Dedifferentiated amniotic fluid mesenchymal stem cell (primary cell): Measurements from ENCODE around the gene PLCB3.
A peak's percentile ranks its signal among the peaks of the same experiment; 100 is the strongest.
"Not testable (repeated sequence)": the region's sequence is repeated elsewhere in the genome, so short reads cannot be mapped to it uniquely, and the experiment has no call there.

ENCODE experiments used
- DNase-seq: peaks from one replicate; pipeline ENCODE4 v3.0.0-alpha.2; 2016; ENCODE audit errors: extremely low spot score

The PLCB3 gene

DNA sequence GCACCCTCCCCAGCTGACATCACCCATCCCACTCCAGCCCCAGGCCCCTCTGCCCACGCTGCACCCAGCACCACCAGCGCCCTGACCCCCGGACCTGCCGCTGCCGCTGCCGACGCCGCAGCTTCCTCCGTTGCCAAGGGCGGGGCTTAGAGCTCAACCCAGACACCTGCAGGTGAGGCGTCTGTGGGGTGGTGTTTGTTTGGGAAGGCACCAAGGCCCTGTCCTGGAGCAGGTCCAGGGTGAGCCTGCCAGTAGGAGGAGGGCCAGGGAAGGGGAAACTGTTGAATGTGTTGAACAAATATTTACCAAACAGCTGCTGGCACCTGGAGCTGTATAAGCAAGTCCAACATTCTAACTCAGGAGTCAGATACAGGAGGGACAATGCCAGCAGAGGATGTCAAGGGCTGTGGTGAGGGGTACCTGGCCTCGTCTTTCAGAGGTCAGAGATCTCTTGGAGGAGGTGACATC, 13.8 kb upstream of the PLCB3 start:
- DNase-seq = no peak

DNA sequence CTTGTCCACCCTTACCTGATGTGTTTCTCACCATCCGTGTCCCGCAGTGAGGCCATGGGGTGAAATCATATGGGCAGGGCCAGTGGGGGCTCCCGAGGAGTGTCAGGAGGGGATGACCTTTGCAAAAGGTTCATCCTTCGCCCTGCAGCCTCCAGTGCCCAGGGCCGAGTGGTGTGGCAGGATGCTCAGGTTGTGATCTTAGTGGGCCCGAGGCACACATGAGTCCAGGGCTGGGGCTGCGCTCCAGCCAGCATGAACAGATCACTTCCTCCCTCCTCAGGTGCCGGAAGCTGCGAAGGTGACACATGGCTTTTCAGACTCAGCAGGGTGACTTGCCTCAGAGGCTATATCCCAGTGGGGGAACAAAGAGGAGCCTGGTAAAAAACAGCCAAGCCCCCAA, 13.3 kb upstream of the PLCB3 start:
- DNase-seq = no peak

DNA sequence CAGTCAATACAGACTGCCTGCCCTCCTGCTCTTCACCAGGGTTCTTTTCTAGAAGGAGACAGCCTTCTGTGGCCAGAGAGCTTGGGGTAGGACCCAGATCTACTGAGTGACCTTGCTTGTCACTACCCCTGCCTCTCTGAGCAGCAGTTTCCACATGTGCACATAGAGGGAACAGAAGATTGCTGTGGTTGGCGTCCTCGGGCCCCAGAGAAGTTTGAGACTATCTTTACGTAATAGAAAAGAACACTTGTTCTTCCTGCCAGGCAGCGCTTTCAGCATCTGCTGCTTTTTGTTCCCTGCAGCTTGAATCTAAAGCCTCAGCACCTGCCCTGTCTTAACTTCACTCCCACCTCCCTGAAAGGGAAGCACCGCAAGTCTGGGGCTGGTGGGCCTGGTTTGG, 12.3 kb upstream of the PLCB3 start:
- DNase-seq = no peak

DNA sequence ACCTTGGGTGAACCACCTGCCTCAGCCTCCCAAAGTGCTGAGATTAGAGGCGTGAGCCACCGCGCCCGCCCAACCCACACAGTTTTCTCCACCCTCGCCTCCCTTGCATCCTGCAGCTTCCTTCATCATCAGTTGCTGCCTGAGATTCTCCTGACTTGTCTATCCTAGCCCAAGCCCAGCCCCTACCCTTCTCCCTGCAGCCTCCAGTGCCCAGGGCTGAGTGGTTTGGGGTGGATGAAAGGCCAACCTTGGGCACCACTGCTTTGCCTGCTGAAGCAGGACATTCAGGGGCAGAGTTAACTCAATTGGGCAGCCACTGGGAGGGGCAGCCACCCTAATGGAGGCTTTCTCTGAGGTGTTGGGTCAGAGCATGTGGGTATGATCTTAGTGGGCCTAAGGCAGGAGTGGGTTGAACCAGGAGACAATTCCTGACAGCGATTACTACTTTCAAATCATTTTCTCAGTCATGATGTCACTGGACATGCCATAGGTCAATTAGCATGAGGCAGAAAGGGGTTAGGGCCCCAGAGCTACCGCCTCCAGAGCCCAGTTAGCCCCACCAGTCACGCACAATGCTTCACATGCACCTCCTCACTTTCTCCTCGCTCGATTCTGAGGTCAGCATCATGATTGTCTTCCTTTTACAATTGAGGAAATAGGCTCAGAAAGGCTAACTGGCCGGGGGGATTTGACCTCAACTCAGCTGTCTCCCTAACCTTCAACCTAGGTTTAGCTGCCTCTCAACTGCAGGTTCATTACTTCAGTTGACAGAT, 11.5 kb upstream of the PLCB3 start:
- DNase-seq = no peak

DNA sequence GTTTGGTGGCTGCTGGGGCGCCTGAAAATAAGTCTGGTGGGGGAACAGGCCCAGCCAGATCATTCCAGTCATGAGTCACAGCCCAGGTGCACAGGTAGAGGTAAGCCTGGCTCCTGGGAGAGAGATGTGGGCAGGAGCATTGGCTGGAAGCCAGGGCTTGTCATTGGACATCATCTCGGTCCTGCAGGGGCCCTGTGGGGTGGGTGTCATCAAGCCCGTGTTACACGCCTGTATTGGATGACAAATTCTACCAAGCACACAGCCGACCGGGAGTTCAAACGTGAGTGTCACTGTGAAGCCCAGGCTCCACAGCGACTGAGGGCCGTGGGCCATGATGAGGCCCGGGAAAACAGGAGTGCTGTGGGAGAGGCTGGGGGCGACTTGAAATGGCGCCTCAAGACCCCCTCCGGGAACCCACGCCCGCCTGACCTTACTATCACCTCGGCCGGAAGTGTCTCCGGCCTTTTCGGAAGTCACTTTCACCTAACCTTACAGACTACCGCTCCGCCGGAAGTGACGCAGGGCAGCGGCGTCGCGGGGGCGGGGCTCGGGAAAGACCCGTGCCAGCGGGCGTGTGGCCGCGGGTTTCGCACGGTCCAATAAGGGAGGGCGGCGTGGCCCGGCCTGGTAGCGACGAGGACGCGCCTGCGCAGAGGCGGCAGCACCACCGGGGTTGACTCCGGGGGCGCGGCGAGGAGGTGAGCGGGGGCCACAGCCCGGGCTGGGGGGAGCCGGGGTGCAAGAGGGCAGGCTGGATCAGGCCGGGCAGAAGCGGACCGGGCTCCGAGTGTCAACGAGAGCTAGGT, 10.7 kb upstream of the PLCB3 start, which contains the start of gene FKBP2:
Gene FKBP2, plus strand, starts transcription at position 661 of the 806 bp plus-strand sequence. CDS start 1,293 bp downstream, outside the sequence.
- peak; percentile 92 for DNase-seq

DNA sequence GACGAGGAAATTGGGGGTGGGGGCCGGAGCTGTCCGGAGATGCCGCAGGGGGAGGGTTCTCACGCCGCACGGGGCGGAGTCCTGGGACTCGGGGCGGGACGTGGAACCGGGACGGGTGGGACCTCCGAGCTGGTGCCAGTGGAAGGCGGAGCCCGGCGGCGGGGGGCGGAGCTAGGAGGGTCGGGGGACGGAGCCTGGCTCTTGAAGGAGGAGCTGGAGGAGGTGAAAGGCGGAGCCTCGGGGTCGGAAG, 10.2 kb upstream of the PLCB3 start:
- DNase-seq = peak; percentile 99

DNA sequence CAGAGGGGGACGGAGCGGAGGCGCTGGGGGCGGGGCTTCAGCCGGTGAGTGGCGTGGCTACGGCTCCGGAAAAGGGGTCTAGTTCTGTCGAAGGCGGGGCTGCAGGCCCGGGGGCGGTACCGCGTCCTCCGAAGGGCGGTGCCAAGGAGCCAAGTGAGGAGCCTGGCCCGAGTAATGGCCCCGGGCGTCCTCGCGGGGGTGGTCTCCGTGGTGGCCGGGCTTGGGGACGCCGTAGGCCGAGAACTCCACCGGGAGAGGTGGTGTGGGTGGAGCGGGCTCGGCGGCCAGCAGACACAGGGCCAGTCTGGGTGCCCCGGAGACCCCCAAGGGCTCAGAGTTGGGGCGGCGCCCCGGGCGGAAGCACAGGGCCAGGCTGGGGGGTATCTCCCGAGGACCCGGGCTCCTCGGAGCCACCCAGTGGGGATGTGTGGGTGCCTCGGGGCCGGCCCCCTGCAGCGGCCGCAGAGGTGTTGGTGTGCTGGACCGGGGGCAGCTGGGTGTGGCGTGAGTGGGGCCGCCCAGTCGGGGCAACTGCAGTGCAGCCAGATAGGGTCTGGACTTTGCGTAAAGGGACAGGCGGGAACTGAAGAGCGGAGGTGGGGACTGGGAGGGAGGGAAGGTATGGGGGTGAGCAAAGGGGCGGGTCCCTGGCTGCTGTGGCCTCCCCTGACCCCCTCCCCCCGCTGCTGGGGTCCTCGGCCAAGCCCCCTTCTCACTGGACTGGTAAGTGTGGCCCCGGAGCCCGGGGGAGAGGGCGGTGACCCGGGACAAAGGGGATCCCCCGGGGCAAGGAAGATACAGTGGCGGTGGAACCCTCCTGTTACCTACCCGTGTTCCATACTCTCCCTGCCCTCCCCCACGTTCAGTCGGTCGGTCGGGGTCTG, 9.6 kb upstream of the PLCB3 start:
- DNase-seq = no peak

DNA sequence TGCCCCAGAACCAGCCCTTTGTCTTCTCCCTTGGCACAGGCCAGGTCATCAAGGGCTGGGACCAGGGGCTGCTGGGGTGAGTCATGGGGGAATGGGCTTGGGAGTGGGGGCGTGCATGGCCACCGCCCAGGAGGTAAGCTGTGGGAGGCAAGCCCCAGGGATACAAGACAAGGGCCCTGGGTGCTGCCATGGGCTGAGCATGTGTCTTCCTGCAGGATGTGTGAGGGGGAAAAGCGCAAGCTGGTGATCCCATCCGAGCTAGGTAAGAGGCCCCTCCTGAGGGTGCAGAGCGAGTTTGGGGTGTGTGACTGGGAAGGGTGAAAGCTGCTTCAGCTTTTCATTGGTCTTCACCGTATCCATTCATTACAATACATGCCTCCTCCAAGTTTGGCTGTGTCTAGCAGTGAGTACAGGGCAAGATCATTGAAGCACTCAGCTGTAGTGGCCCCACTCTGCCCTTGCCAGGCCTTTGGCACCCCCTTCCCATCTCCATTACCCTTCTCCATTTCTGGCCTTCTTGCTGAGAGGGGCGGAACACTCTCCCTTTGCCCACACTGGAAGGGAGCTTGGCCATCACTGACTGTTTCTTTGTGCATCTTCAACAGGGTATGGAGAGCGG, 8.0 kb upstream of the PLCB3 start:
- DNase-seq = no peak

DNA sequence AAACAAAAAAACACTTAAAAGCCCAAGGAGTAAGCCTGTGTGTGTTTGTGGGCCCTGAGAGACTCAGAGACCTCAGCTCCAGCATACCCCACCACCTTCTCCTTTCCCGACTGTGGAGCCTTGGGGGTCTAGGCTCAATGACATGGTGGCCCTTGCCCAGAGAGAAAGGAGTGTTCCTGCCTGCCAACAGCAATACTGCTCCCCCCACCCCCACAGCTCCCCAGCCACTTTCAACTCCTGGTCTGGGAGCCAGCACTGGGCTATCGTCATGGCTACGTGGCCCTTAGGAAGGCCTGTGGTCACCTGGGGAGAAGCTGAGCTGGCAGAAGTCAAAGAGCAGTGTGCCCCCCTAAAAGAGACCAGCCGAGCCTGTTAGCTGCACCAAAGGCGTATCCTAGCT, 7.2 kb upstream of the PLCB3 start:
- DNase-seq = no peak

DNA sequence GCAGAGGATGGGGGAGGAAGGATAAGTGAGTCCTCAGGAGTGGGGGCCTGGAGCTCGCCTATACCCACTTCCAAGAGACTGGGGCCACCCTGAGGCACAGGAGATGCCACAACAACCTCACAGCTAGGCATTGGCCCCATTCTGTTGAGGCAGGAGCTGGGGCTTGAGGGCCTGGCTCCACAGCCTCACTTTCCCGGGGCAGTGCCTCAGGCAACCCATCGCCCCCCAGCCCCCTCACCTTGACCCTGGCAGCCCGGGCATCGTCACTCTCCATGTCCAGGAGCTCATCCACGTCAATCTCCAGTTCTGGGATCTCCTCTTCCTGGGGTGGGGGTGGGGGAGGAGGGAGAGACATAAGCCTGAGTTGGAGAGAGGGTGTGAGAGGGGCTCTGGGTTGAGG, 6.4 kb upstream of the PLCB3 start:
- DNase-seq = no peak

DNA sequence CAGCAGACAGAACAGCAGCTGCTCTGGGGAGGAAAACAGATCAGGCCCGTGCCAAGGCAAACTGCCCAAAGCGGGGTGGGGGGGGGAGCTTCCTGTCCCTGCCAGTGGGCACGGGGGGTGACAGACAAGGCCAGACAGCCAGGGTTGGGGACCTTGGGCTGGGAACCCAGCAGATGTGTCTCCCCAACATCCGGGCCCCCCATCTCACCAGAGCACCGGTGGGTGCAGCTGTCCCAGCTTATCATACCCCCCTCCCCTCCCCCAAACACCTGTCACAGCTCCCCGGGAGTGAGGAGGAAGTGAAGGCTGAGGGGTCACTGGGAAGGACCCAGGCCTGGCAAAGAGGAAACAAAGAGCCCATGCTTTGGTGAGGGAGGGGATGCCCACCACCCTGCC, 5.9 kb upstream of the PLCB3 start:
- DNase-seq = no peak

DNA sequence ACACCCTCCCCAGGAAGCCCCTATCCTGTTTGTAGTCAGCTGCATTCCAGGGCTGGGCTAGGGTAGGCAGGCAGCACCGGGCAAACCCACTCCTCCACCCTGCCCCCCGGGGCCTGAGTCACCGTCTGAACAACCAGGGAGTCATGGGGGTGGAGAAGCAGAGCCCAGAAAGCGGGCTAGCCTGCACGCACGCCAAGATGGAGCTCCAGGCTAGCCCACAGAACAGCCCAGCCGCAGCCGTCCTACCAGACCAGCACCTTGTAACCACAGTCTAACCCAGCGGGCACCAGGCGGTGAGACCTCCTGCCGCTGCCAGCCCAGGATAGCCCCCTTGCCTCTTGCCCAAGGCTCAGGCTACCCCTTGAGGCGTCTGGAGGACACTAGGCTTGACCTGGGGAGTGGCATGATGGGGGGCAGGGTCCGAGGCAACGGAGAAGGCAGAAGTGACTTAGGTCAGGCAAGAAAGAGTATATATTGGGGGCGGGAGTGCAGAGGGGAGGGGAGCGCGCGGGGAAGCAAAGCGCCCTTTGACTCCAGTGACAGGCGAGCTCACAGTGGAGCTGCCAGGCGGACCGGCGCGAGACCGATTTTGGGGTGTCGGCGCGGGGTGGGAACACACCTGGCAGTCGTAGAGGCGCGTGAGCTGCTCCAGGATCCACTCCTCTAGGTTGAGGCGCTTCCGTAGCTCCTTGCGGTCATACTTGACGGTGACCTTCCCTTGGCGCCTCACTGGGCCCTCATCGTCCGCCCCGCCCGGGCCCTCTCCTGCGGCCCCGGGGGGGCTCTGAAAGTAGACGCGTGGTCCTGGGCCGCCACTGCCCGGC, 5.3 kb upstream of the PLCB3 start:
- peak; percentile 85 for DNase-seq

DNA sequence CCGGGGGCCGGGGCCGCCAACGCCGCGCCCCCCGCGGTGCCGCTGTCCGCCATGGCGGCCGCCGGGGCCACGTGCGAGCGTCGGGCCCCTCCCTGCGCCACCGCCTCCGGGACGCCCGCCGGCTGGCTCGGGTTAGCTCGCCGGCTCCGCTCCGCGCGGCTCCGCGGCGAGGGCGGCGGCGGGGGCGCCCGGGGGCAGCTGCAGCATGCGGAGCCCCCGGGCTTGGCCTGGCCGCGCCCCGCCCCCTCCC, 4.8 kb upstream of the PLCB3 start:
- not testable (repeated sequence) for DNase-seq

DNA sequence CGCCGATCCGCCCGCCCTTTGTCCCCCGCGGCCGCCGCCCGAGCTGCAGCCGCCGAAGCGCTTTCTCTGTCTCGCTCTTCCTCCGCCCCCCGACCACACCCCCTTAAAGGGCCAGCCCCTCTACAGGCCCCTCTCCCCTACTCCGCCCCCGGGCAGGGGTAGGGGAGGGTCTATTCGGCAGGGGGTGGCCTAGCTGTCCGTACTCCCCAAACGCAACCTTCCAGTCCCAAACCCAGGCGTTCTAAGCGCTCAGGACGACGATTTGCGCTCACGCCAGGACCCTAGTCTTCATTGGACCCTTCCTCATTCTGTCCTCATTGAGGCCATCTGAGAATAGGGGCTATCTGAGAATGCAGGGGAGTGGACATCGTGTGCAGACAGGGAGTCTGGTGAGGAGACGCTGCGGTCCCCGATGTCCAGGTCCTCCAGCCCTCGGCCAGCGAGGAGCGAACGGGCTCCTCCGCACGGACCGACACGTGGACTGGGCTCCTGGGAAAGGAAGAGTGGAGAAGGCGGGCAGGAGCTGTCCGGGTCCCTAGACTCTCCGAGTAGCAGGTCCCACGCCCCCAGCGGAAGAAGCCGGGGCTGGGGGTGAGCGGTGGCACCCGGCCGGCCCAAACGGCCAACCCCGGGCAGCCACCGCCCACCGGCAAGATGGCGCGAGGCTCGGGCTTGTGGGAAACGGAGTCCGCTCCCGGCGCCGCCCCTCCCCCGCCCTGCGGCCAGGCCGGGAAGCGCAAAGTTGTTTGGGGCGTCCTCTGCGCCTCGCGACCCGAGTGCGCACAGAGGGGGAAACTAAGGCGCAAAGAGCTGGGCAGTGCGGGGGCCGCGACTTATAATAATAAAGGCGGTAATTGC, 4.2 kb upstream of the PLCB3 start, which contains the start of gene PPP1R14B:
Gene PPP1R14B, minus strand, starts transcription at position 73 of the 858 bp plus-strand sequence. CDS start 270 bp downstream, outside the sequence.
- DNase-seq = peak; percentile 71

DNA sequence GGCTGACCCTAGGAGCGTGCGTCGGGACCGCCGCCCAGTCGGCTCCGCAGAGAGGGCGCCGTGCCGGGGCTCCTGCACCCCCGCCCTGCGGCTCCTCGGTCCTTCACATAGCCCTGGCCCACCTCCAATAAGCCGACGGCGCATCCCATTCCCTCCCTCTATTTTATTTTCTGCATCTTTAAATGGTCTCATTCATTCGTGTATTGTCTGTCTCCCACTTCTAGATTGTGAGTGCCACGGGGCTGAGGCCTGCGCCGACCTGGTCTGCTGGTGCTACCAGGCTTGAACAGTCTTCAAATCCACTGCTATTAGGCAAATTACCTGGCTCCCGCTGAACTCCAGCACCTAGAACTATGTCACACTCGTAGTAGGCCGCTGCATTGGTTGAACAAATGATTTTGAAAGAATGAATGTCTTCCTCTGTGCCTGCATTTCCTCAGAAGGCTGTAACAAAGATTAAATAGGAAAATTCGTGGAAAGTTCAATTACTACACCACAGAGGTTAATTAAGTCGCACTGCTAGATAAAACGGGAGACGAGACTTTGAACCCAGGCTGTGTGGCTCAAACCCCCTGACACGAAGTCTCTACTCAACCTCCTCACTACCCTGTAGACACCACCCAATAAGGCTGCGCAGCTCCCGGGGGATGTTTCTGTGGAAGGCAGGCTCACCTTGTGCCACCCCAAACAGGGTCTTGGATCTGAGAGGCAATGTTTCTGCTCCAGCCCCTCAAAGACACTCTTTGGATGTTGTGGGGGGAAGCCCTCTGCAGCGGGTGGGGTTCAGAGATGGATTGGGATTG, 3.4 kb upstream of the PLCB3 start:
- DNase-seq = no peak

DNA sequence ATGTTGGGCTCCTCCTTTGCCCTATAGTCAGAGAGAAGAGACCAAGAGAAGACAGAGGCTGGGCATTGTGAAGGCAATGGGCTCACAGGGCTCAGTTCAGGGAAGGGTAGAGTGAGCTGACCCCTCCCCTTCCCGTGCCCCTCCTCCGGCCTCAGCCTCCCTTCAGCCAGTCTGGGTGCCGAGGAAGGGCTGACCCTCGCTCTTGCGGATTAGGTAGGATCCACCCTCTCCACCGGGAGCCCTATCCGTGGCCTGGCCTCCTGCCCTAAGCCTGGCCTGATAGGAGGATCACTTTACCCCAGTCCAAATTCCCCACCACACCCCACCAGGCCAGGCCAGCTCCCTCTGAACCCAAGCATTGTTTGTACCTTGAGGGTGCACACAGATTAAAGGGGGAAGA, 2.8 kb upstream of the PLCB3 start:
- DNase-seq = no peak

DNA sequence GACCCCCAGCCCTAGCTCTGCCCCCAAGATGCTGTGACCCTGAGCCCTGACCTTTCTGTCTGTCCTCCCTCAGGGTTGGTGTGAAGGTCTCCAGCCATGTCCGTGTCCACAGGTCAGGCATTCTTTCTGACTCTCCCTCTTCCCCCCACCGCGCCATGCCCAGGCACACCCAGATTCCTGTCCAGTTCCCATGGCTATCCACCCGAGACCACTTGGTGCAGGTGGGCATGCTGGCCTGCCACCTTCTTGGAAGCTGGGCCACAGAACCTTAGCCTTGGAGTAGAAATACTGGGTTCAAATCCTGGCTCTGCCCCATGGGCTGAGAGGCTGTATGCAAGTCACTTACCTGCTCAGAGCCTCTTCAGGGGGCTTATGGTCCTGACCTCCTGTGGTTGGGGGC, 2.3 kb upstream of the PLCB3 start:
- no peak for DNase-seq

DNA sequence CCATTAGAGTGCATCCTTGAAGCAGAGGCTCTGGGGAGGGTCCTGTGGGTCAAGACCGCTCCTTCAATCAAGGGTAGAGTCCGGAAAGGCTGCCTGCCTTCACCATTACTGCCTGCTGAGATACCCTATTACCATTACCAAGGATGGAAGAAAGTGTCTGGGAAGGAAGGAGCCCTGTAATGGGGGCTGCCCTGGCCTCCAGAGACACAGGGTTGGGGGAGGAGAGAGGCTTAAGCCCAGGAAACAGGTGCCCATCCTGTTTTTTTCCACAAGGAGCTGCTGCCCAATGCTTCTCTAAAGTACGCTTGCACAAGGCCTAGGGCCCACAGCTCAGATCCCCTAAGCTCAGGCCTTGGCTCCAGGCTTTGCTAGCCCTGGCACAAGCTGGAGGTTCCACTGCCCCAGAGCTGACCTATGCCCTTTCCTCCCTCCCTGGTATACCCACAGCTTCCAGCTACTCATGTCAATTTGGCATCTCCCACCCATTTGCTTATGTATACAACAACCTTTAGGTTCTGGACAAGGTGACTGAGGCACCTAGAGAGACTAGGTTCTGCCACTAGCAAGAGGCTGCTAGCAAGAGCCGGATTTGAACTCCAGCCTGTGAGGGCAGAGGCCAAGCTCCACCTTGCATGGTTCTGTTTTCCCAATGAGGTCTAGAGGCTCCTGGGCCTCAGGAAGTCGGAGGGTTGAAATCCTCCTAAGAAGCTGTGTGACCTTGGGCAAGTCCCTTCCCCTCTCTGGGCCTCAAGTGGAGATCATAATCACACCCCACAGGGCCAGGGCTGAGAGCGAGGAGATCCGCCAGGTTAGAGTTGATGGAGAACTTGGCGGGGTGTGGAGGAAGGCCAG, 1.5 kb upstream of the PLCB3 start:
- no peak for DNase-seq
